GM08714 (cell line): Measurements from ENCODE around the gene FCRL4.
A peak's percentile ranks its signal among the peaks of the same experiment; 100 is the strongest.

Experiments
- H3K4me3 ChIP-seq: fragments of 200-500 bp; sonication (Bioruptor generic); 2 replicates; pipeline ENCODE4 v1.5.1; 2014; ENCODE audit warnings: mild to moderate bottlenecking, low read length, inconsistent platforms
- ZNF274 ChIP-seq: IDR thresholded peaks from 2 replicates; pipeline ENCODE4 v1.6.1; 2012; ENCODE audit warnings: mild to moderate bottlenecking, low read depth, low read length

The FCRL4 gene

DNA sequence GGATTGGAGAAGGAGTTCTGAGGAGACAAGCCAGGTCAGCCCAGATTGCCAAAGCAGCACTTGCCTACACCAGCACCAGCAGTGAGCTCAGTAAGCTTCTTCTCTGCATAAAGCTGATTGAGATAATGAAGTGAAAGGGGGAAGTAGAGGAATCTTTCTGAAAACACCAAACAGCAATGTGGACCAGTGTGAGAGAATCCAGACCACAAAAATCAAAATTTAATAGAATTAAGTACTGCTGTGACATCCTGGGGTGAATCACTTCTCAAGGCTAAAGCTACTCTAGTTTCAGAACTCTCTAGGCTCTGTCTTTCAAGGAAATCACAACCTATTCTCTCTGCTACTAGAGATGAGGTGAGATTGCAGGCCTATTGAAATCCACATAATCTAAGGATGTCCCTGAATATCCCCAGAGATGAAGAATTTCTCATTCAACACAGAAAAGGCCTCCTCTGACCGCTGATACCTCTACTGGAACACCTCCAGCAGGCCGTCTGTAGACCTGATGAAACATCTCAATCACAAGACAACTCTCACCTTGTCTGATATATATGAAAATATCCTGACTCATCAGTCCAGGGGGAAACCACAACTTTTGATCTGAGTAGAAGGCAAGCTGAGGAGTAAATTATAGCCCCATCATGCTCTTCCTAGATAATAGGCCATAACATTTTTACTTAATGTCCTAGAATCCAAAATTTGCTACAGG lies at the start of gene FCRL4:
Gene FCRL4 (minus strand): TSS at position 127 of the 709 bp plus-strand sequence. CDS start 141 bp downstream, outside the sequence.
- no peak for TF ChIP-seq ZNF274

DNA sequence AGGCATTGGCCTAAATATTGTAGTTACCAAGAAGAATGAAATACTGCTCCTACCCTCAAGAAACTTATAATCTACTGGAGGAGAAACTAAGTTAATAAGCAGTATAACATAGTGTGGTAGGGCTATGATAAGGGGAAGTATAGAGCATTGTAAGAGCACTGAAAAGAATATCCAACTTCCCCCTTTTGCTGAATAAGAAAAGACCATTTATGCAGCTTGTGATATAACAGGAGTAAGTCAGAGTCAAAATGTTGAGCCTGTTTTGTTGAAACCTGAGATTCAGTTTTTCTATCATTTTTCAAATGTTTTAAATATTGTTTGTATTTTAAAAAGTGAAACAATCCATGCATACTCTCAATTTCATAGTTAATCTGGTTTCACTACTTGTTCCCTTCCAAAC lies 48.3 kb upstream of the FCRL4 start:
- no peak for TF ChIP-seq ZNF274
- H3K4me3 ChIP-seq, result no peak overlapping the region

More for the DNA sequence above, at the start of gene FCRL4:
- H3K4me3 ChIP-seq, result peak within 1 kb of the TSS; percentile 55

DNA sequence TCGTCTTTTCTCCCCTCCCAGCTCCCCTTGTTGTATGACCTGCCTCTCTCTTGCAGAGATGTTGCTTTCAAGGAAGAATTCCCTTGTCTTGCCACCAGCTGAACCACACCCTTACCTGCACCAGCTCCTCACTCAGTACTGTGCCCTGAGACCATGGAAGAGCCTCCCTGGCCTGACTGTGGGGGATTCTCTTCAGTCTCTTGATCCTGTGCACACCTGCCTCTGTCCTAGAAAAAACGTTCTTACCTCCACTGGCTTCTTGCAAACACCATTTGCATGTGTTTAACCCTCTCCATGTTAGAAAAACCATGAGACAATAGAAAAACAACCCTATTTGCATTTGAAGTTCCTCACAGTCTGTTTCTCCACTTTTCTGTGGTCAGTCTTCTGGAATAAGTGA lies 43.3 kb upstream of the FCRL4 start:
- no peak overlapping the region for H3K4me3 ChIP-seq
- no peak for TF ChIP-seq ZNF274

DNA sequence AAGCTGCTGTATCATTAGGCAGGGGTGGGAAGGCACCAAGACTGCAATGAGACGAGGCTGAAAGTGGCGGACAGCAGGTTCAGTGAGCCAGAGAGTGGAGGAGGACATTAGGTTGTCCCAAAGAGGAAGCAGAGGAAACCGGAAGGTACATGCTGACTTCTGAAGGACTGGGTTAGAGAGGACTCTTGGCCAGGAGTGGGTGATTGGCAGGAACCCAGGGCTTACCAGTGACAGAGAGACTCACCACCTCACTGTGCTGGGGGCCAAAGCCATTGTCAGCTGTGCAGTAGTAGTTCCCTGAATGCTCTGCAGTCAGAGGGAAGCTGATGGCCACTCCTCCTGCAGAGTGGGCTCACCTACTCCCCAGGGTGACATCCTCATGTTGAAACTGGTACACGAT lies 41.9 kb upstream of the FCRL4 start:
- no peak for TF ChIP-seq ZNF274
- H3K4me3 ChIP-seq, result no peak overlapping the region

DNA sequence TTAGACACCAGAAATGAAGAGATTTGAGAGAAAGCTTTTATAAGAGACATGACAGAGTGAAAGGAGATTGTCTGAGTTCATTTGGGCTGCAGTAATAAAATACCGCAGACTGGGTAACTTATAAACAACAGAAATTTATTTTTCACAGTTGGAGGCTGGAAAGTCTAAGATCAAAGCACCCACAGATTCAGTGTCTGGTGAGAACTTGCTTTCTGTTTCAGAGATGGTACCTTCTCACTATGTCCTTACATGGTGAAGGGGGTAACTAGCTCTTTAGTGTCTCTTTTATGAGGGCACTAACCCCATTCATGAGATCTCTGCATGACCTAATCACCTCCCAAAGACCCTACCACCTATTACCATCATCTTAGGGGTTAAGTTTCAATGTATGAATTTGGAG lies 30.9 kb upstream of the FCRL4 start:
- TF ChIP-seq ZNF274, result no peak

DNA sequence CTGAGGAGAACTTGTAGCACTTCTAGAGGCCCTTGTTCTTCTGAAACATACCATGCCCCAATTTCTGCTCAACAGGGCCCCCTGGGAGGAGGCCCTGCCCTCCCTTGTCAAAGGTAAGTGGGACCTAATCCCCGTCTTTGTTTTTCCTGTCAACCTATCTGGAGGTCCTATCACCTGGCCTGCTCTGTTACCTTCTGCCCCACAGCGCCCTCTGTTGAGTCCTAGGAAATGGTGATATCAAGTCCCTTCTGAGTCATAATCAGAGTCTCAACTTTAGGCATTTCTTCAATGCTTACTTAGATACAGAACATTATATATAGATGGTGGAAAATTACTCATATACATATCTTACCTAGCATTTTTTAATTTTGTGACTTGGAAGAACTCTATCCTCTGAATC lies 28.2 kb upstream of the FCRL4 start:
- no peak for TF ChIP-seq ZNF274
- no peak overlapping the region for H3K4me3 ChIP-seq

More for the DNA sequence above, 30.9 kb upstream of the FCRL4 start:
- no peak overlapping the region for H3K4me3 ChIP-seq

DNA sequence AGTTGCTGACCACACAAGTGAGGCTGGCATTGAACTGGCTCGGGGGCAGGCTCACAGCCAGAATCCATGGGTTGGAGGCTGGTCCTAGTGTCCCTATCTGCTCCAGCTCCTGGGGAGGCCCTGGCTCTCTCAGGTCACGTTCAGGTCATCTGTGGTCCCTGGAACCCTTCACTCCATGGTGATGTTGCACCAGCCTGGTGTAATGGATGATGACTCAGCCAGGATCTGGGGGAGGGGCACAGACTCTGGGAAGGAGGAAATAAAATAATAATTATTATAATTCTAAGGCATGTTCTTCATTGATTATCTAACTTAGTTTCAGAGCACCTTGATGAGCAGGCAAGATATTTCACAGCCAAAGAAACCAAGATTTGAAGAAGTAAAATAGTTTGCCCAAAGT lies 26.6 kb upstream of the FCRL4 start:
- TF ChIP-seq ZNF274, result no peak
- H3K4me3 ChIP-seq, result no peak overlapping the region

DNA sequence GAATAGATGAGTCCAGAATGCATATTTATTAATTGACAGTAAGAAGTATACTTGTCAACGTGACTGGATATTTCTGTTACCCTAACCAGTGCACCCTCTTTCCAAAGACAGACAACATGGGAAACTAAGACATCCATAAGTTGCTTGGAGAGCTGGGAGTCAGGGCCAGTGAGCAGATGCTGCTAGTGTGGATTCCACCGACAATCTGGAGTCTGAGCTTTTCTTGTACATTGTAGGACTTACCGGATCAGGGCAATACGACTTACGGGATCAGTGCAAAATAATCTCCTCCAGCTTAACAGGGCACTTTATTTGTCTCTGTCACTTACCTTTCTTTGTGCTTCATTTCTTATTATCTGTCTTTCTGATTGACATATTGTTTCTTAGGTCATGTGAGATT lies 24.6 kb upstream of the FCRL4 start:
- TF ChIP-seq ZNF274, result no peak
- no peak overlapping the region for H3K4me3 ChIP-seq

DNA sequence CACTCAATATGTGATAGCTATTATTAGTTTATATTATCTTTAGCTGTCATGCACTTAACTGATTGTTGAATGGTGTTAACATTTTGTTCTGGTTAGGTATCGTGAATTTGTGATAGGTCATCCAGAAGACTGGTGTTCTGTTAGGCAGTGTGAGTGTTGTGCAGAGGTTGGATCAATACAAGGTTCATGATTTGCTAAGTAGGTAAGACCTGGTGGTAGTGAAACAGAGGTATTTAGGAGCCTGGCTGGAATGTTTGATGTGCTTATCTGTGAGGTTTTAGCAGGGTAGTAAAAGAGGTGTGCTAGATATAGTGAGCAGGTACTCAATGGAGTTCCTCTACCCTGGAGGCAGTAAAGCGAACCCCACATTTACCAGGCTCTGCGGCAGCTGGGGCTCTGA lies 20.3 kb upstream of the FCRL4 start:
- TF ChIP-seq ZNF274, result no peak
- no peak overlapping the region for H3K4me3 ChIP-seq

DNA sequence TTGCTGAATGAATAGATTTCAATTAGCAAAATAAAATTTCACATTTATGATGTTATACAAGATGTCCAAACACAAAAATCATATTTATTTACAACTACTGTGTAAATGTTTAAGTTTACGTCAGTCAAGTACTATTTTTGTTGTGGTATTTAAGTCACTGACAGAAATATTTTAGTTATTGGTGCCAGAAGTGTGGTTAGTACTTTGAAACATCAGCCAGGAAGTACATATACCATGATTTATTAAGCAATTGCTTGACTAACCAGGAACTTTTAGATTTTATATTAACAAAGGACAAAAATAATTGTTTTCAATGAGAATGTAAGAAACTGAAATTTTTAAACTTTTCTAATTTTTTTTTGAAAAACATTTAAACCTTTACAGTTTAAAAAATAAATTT lies 2.4 kb upstream of the FCRL4 start:
- TF ChIP-seq ZNF274, result no peak
- no peak overlapping the region for H3K4me3 ChIP-seq

DNA sequence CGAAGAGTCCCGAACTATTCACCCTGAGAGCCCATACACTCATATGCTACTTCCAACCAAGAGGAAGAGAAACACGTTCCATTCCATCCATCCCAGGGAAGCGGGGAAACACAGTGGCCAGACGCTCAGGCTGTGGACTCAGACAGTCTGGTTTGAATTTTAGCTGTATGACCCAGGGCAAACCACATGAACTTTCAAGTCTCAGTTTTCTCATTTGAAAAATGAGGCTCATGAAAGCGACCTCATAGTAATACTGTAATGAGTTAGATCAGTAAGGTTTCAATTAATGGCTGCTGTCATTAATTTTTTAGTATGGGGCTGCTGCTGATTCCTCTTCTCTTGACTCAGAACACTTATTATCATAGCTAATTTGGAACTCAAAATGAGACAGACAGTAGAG lies 1.5 kb downstream of the FCRL4 start:
- TF ChIP-seq ZNF274, result no peak
- H3K4me3 ChIP-seq, result peak overlapping the region; percentile 66; the same call in 1 of the 2 replicates

DNA sequence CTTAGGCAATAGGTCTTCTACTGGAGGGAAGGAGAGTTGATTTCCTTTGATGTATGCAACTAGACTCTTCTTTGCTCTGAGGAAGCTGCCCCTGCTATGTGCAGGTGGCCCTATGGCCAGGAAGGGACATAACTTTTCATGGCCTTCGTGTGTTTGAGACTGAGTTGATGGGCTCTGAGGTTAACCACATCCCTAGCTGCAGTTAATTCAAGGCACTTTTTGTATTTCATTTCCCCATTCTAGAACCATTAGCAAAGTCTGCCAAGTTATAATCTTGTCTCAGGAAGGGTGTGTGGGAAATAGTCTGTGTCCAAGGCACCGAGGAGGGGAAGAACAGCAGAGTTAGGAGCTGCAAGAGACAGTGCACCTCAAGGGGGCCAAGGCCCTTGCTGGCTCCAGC lies 2.5 kb downstream of the FCRL4 start:
- H3K4me3 ChIP-seq, result peak overlapping the region; percentile 66; the same call in 1 of the 2 replicates
- TF ChIP-seq ZNF274, result no peak

DNA sequence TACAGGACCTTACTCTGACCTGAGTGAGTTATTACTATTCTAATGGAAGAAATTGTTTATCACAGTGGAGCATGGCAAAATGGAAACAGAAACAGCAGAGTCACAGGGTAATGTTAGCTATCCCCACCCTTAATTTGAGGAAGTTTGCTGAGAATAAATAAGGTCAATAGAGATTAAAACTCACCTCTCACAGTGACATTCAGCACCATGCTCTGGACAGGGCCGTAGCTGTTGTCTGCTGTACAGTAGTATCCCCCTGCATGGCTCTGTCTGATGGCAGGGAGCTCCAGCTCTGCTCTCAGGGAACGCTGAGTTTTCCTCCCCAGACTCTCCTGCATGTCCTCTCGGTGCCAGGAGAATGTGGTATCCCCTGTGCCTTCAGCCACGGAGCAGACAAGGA lies 11.9 kb downstream of the FCRL4 start:
- H3K4me3 ChIP-seq, result no peak overlapping the region
- no peak for TF ChIP-seq ZNF274

DNA sequence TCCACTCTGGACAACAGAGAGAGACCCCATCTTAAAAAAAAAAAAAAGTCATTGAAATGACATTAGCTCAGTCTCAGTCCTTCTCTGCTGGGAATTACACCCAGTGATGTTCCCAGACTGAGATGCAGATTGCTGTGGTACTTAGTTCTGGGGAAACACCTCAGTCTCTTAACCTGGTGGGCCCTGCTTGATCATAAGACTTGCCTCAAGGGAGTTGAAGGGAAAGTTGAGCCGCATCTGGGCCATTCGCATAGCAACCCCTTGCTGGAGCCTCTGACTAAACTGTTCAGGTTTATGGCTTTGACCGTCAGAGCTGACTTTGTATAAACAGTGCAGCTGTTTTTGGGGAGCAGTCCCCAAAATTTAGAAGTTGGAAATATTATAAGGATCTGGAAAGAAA lies 13.4 kb downstream of the FCRL4 start:
- H3K4me3 ChIP-seq, result no peak overlapping the region
- no peak for TF ChIP-seq ZNF274

DNA sequence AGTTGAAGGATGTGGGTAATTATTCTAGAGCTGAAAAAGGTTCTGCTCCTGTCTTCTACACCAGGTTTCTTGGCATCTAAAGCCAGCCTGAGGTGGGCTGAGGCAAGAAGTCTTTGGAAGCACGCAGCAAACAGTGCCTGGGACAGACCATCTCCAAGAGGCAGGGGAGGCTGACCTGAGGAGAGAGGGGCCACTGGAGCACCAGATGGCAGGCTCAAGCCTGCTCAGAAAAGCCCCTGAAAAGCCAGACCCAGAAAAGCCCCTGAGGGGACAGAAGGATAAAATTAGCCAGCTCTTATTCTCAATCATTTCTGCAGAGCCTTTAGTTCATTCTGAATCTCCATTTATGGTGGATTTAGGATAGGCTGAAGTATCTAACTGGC lies 17.1 kb downstream of the FCRL4 start:
- TF ChIP-seq ZNF274, result no peak
- H3K4me3 ChIP-seq, result no peak overlapping the region
